HepG2 (cell line): ENCODE measurements around the gene IL1A. TPM values are rescaled to one million over a fixed set of nuclear protein-coding genes. Genes with fewer than 3 reads are reported as not detected.

ENCODE experiments used
- ARNTL ChIP-seq: sonication (generic); formaldehyde crosslinking; IDR thresholded peaks from 2 replicates; pipeline ENCODE4 v1.4.0; 2020; ENCODE audit warnings: mild to moderate bottlenecking, missing genetic modification reagents
- ASH2L ChIP-seq: fragments of 300-600, 200-600 bp; sonication (generic); IDR thresholded peaks from 2 replicates; pipeline ENCODE4 v1.7.0; 2017; ENCODE audit warnings: low read depth, mild to moderate bottlenecking, moderate library complexity, mixed read lengths, low read length; ENCODE audit not compliant: insufficient read length
- ATF3 ChIP-seq: sonication (generic); formaldehyde crosslinking; IDR thresholded peaks from 2 replicates; pipeline ENCODE4 v1.4.0; 2020; ENCODE audit warnings: missing genetic modification reagents
- CHD4 ChIP-seq: fragments of 200-600 bp; sonication (generic); IDR thresholded peaks from 2 replicates; pipeline ENCODE4 v1.7.0; 2017; ENCODE audit warnings: mild to moderate bottlenecking, low read length, borderline replicate concordance
- HMG20B ChIP-seq: conservative IDR thresholded peaks from 2 replicates; pipeline ENCODE4 v1.6.1; 2016; ENCODE audit warnings: missing genetic modification reagents, missing compliant biosample characterization
- JUND ChIP-seq: sonication (generic); formaldehyde crosslinking; IDR thresholded peaks from 2 replicates; pipeline ENCODE4 v1.8.0; 2022; ENCODE audit warnings: mild to moderate bottlenecking, missing genetic modification reagents
- LCORL ChIP-seq, 2 experiments: fragments of 450-650 bp in 1 of 2; sonication (generic) in 1 of 2; formaldehyde crosslinking in 1 of 2; IDR thresholded peaks; 2 replicates each; pipeline versions ENCODE4 v1.5.0 to v1.6.1; 2017 to 2020; ENCODE audit warnings: antibody characterized with exemption in 1 of 2, missing genetic modification reagents in 1 of 2
- MBNL3 ChIP-seq: fragments of 250-450 bp; sonication (Bioruptor Pico); conservative IDR thresholded peaks from 2 replicates; pipeline ENCODE4 v1.8.0; 2022; ENCODE audit warnings: mild to moderate bottlenecking, inconsistent platforms
- MLLT10 ChIP-seq: sonication (generic); formaldehyde crosslinking; IDR thresholded peaks from 2 replicates; pipeline ENCODE4 v1.4.0; 2020; ENCODE audit warnings: missing genetic modification reagents
- MXD3 ChIP-seq: IDR thresholded peaks from 2 replicates; pipeline ENCODE4 v1.6.1; 2016; ENCODE audit warnings: mild to moderate bottlenecking, missing biosample characterization, missing genetic modification reagents
- NFRKB ChIP-seq: fragments of 450-650 bp; IDR thresholded peaks from 2 replicates; pipeline ENCODE4 v1.6.1; 2017
- PCBP2 ChIP-seq: fragments of 200-400 bp; formaldehyde crosslinking; optimal IDR thresholded peaks from 2 replicates; pipeline ENCODE3; 2018; ENCODE audit warnings: low read length, low read depth; ENCODE audit not compliant: poor library complexity, severe bottlenecking
- PHB2 ChIP-seq: fragments of 450-650 bp; IDR thresholded peaks from 2 replicates; pipeline ENCODE4 v1.6.1; 2018; ENCODE audit not compliant: partially characterized antibody
- RARG ChIP-seq: sonication (generic); formaldehyde crosslinking; IDR thresholded peaks from 2 replicates; pipeline ENCODE4 v1.4.0; 2020; ENCODE audit warnings: low read depth, mild to moderate bottlenecking, missing genetic modification reagents
- TAF15 ChIP-seq: fragments of 200-400 bp; formaldehyde crosslinking; IDR thresholded peaks from one replicate; pipeline ENCODE4 v1.6.1; 2018; ENCODE audit warnings: mild to moderate bottlenecking, low read depth, low read length; ENCODE audit not compliant: poor library complexity, severe bottlenecking
- TBX2 ChIP-seq: sonication (generic); formaldehyde crosslinking; IDR thresholded peaks from 2 replicates; pipeline ENCODE4 v1.5.0; 2020; ENCODE audit warnings: missing genetic modification reagents, mild to moderate bottlenecking, borderline replicate concordance
- ZBTB38 ChIP-seq: sonication (generic); formaldehyde crosslinking; IDR thresholded peaks from 2 replicates; pipeline ENCODE4 v1.5.1; 2020; ENCODE audit warnings: mild to moderate bottlenecking, missing genetic modification reagents
- ZFP36L1 ChIP-seq: sonication (generic); formaldehyde crosslinking; IDR thresholded peaks from 2 replicates; pipeline ENCODE4 v1.8.0; 2022; ENCODE audit warnings: mild to moderate bottlenecking, missing genetic modification reagents, moderate library complexity
- ZNF180 ChIP-seq: sonication (generic); formaldehyde crosslinking; IDR thresholded peaks from 2 replicates; pipeline ENCODE4 v1.4.0; 2020; ENCODE audit warnings: low read depth, missing genetic modification reagents, borderline replicate concordance
- ZNF24 ChIP-seq: fragments of 450-650 bp; IDR thresholded peaks from 2 replicates; pipeline ENCODE4 v1.6.1; 2017; ENCODE audit warnings: antibody characterized with exemption, mild to moderate bottlenecking
- ZNF256 ChIP-seq: sonication (generic); formaldehyde crosslinking; conservative IDR thresholded peaks from 2 replicates; pipeline ENCODE4 v1.4.0; 2020; ENCODE audit warnings: missing genetic modification reagents
- ZNF484 ChIP-seq: sonication (generic); formaldehyde crosslinking; IDR thresholded peaks from 2 replicates; pipeline ENCODE4 v1.5.1; 2020; ENCODE audit warnings: mild to moderate bottlenecking, low read depth, missing genetic modification reagents, borderline replicate concordance
- ZNF749 ChIP-seq: sonication (generic); formaldehyde crosslinking; IDR thresholded peaks from 2 replicates; pipeline ENCODE4 v1.8.0; 2022; ENCODE audit warnings: mild to moderate bottlenecking, missing genetic modification reagents, moderate library complexity, borderline replicate concordance
- ZSCAN25 ChIP-seq: sonication (generic); formaldehyde crosslinking; IDR thresholded peaks from 2 replicates; pipeline ENCODE4 v1.8.0; 2022; ENCODE audit warnings: mild to moderate bottlenecking, missing genetic modification reagents
- polyA plus RNA-seq, 8 experiments: library from polyadenylated mRNA; depleted of rRNA in 3 of 8; stranded (reverse) in 7 of 8; unstranded in 1 of 8; fragments of >200 nt; fragmentation: Illumina TruSeq in 4 of 8; extraction: Trizol in 4 of 8; gene quantifications; 2 replicates each; pipeline versions ENCODE4 v1.2.1 to v1.2.3, GENCODE V29; 2011 to 2016; ENCODE audit warnings: low read depth in 4 of 8, missing spikeins in 1 of 8, mixed read lengths in 1 of 8; ENCODE audit not compliant: insufficient read depth in 1 of 8
- total RNA-seq, 5 experiments: library from RNA; depleted of rRNA; stranded (reverse); fragments of >200 nt; fragmentation: Illumina TruSeq; extraction: Trizol; gene quantifications; 2 replicates each; pipeline ENCODE4 v1.2.3, GENCODE V29; 2016; ENCODE audit warnings: low read depth in 1 of 5
- TF ChIP-seq, protein P1 (sequence below), 2 experiments: sonication (generic) in 1 of 2; formaldehyde crosslinking in 1 of 2; IDR thresholded peaks; 2 replicates each; pipeline versions ENCODE4 v1.4.0 to v1.6.1; 2018 to 2020; ENCODE audit warnings: missing genetic modification reagents in 2 of 2, borderline replicate concordance in 1 of 2, low read depth in 1 of 2, mild to moderate bottlenecking in 1 of 2, missing biosample characterization in 1 of 2
- TF ChIP-seq, protein P2 (sequence below): sonication (generic); formaldehyde crosslinking; IDR thresholded peaks from 2 replicates; pipeline ENCODE4 v1.4.0; 2020; ENCODE audit warnings: missing genetic modification reagents, low read depth, mild to moderate bottlenecking, borderline replicate concordance

IL1A gene
- total and polyA plus RNA-seq, 2 of the 13 experiments (the other 11 are each of a cell fraction or from before 2014, with no cell fraction given) = not detected

- no peak for TF ChIP-seq PCBP2
- TF ChIP-seq ATF3 = no peak
- peak; percentile 64 for TF ChIP-seq HMG20B (CRISPR knock-in tag)
- no peak for TF ChIP-seq PHB2
- TF ChIP-seq TAF15 = no peak
- no peak for TF ChIP-seq ZSCAN25 (CRISPR knock-in tag)
- peak; percentile 72; the same call in 1 of the 2 replicates for TF ChIP-seq ZFP36L1 (CRISPR knock-in tag)
- TF ChIP-seq NFRKB = no peak
- TF ChIP-seq, protein P1, sequence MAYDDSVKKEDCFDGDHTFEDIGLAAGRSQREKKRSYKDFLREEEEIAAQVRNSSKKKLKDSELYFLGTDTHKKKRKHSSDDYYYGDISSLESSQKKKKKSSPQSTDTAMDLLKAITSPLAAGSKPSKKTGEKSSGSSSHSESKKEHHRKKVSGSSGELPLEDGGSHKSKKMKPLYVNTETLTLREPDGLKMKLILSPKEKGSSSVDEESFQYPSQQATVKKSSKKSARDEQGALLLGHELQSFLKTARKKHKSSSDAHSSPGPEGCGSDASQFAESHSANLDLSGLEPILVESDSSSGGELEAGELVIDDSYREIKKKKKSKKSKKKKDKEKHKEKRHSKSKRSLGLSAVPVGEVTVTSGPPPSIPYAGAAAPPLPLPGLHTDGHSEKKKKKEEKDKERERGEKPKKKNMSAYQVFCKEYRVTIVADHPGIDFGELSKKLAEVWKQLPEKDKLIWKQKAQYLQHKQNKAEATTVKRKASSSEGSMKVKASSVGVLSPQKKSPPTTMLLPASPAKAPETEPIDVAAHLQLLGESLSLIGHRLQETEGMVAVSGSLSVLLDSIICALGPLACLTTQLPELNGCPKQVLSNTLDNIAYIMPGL (CRISPR knock-in tag; IDR thresholded peaks at IDR 0.05; ENCODE audit: borderline replicate concordance in 1 of 2, low read depth in 1 of 2) = no peak
- peak; percentile 82 for TF ChIP-seq TBX2
- peak; percentile 59; the same call in 1 of the 2 replicates for TF ChIP-seq JUND (CRISPR knock-in tag)
- TF ChIP-seq ZBTB38 (CRISPR knock-in tag) = no peak
- no peak for TF ChIP-seq ZNF180 (CRISPR knock-in tag)
- TF ChIP-seq MLLT10 (CRISPR knock-in tag) = no peak
- 0 out of 2 replicates have a peak, but pooled peaks have one; percentile 4 for TF ChIP-seq ZNF24
- peak; percentile 98 for TF ChIP-seq CHD4
- TF ChIP-seq RARG (CRISPR knock-in tag) = no peak
- TF ChIP-seq MXD3 (CRISPR knock-in tag) = no peak
- TF ChIP-seq ASH2L = peak; percentile 96
- no peak for TF ChIP-seq MBNL3 (CRISPR knock-in tag)
- no peak for TF ChIP-seq ARNTL
- TF ChIP-seq LCORL (IDR thresholded peaks at IDR 0.05) = no peak
- TF ChIP-seq LCORL (CRISPR knock-in tag; IDR thresholded peaks at IDR 0.05) = peak; percentile 47; the same call in 1 of the 2 replicates
- TF ChIP-seq, protein P2, sequence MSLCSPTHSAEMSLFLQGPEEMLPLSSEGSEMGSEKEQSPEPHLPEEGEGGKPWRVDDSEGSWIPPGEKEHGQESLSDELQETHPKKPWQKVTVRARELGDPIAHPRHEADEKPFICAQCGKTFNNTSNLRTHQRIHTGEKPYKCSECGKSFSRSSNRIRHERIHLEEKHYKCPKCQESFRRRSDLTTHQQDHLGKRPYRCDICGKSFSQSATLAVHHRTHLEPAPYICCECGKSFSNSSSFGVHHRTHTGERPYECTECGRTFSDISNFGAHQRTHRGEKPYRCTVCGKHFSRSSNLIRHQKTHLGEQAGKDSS (CRISPR knock-in tag) = no peak
- TF ChIP-seq ZNF749 (CRISPR knock-in tag) = no peak
- no peak for TF ChIP-seq ZNF256
- no peak for TF ChIP-seq ZNF484 (CRISPR knock-in tag)
Measured at GRCh38 chr2:112803691-112804521, 19.6 kb upstream of the IL1A start (continued).
